H1 (cell line): ENCODE results near the gene BABAM1. TPM values are rescaled to one million over a fixed set of nuclear protein-coding genes. Genes with fewer than 3 reads are reported as not detected.

Source experiments
- CTCF ChIA-PET: fragments of 300-600 bp; sonication (Branson Sonifier 250); formaldehyde crosslinking; loops from one replicate; lab custom pipeline; 2021; ENCODE audit not compliant: partially characterized antibody; lab: Charles Lee
- POLR2A ChIA-PET: fragments of 300-600 bp; sonication (Branson Sonifier 250); formaldehyde crosslinking; loops from one replicate; lab custom pipeline; 2021; ENCODE audit warnings: inconsistent platforms; ENCODE audit not compliant: partially characterized antibody; lab: Charles Lee
- DNase-seq, 2 experiments: peaks; one replicate each; pipeline versions ENCODE4 v3.0.0 to v3.0.0-alpha.2; 2010 to 2022; ENCODE audit warnings: low spot score in 2 of 2, low read depth in 1 of 2, mixed read lengths in 1 of 2
- FAIRE-seq: peaks from 2 replicates; lab custom pipeline; 2011; peaks lifted over from hg19 to GRCh38; lab: Jason Lieb, UNC
- H2AFZ ChIP-seq: 2 replicates; pipeline ENCODE4 v1.8.1; 2012; ENCODE audit warnings: low read length, inconsistent platforms
- H2AK5ac ChIP-seq: 2 replicates; pipeline ENCODE4 v1.6.1; 2013; ENCODE audit warnings: low read depth, low read length
- H2BK120ac ChIP-seq: replicated peaks from 2 replicates; pipeline ENCODE3; 2013; ENCODE audit warnings: low read depth, low read length, inconsistent platforms
- H2BK12ac ChIP-seq: 2 replicates; pipeline ENCODE4 v1.6.1; 2013; ENCODE audit warnings: low read depth, low read length
- H2BK15ac ChIP-seq: 2 replicates; pipeline ENCODE4 v1.6.1; 2013; ENCODE audit warnings: low read length
- H2BK20ac ChIP-seq: 2 replicates; pipeline ENCODE4 v1.6.1; 2013; ENCODE audit warnings: low read length
- H2BK5ac ChIP-seq: 2 replicates; pipeline ENCODE4 v1.6.1; 2013; ENCODE audit warnings: low read depth, low read length
- H3K14ac ChIP-seq: 2 replicates; pipeline ENCODE4 v1.6.1; 2013; ENCODE audit warnings: inconsistent platforms; ENCODE audit not compliant: insufficient read length
- H3K18ac ChIP-seq: 2 replicates; pipeline ENCODE4 v1.6.1; 2013; ENCODE audit warnings: low read length; ENCODE audit errors: extremely low read depth
- H3K23ac ChIP-seq: 2 replicates; pipeline ENCODE4 v1.6.1; 2013; ENCODE audit warnings: inconsistent platforms; ENCODE audit not compliant: insufficient read length
- H3K23me2 ChIP-seq: 2 replicates; pipeline ENCODE4 v1.6.1; 2013; ENCODE audit warnings: low read depth, low read length
- H3K27ac ChIP-seq: 2 replicates; pipeline ENCODE4 v1.6.1; 2011; ENCODE audit warnings: low read depth, low read length, inconsistent platforms
- H3K27me3 ChIP-seq, 4 experiments: replicated peaks in 1 of 4; 1 replicate in 1 of 4; 2 replicates in 3 of 4; pipeline versions ENCODE4 v1.6.1 to v1.8.1; 2011 to 2013; ENCODE audit warnings: low read length in 3 of 4, mild to moderate bottlenecking in 3 of 4, inconsistent platforms in 2 of 4, mixed read lengths in 2 of 4, moderate library complexity in 1 of 4; ENCODE audit not compliant: control insufficient read depth in 3 of 4, insufficient read depth in 3 of 4; ENCODE audit errors: extremely low read depth in 1 of 4
- H3K36me3 ChIP-seq, 4 experiments: 2 replicates each; pipeline versions ENCODE4 v1.6.1 to v1.8.1; 2011 to 2013; ENCODE audit warnings: mild to moderate bottlenecking in 4 of 4, low read length in 3 of 4, moderate library complexity in 2 of 4, control low read depth in 1 of 4, inconsistent platforms in 1 of 4; ENCODE audit not compliant: insufficient read depth in 4 of 4, control insufficient read depth in 2 of 4
- H3K4ac ChIP-seq: replicated peaks from 2 replicates; pipeline ENCODE3; 2013; ENCODE audit warnings: low read length, low read depth, mixed read lengths, inconsistent platforms; ENCODE audit not compliant: insufficient read length
- H3K4me1 ChIP-seq, 4 experiments: replicated peaks in 1 of 4; 1 replicate in 1 of 4; 2 replicates in 3 of 4; pipeline versions ENCODE4 v1.6.1 to v1.8.1; 2011 to 2013; ENCODE audit warnings: low read length in 3 of 4, inconsistent platforms in 2 of 4, mixed read lengths in 1 of 4; ENCODE audit not compliant: insufficient read depth in 4 of 4, control insufficient read depth in 3 of 4
- H3K4me2 ChIP-seq, 2 experiments: 2 replicates each; pipeline versions ENCODE4 v1.6.1 to v1.8.1; 2011 to 2013; ENCODE audit warnings: low read depth in 2 of 2, low read length in 2 of 2, control low read depth in 1 of 2, inconsistent platforms in 1 of 2, mild to moderate bottlenecking in 1 of 2; ENCODE audit not compliant: insufficient read depth in 1 of 2
- H3K4me3 ChIP-seq, 4 experiments: fragments of 200-600, 300-600 bp in 1 of 4; sonication (generic), shearing (Covaris generic), sonication (Bioruptor Twin) in 1 of 4; 2 replicates each; pipeline versions ENCODE4 v1.5.1 to v1.8.1; 2011 to 2016; ENCODE audit warnings: low read length in 4 of 4, low read depth in 3 of 4, control low read depth in 2 of 4, inconsistent platforms in 2 of 4, mild to moderate bottlenecking in 2 of 4, mixed read lengths in 1 of 4, moderate library complexity in 1 of 4; ENCODE audit not compliant: insufficient read depth in 2 of 4; ENCODE audit errors: extremely low read depth in 1 of 4
- H3K56ac ChIP-seq: replicated peaks from 2 replicates; pipeline ENCODE3; 2013; ENCODE audit warnings: low read depth, mild to moderate bottlenecking, mixed read lengths, low read length, inconsistent platforms; ENCODE audit not compliant: insufficient read length
- H3K79me1 ChIP-seq: 2 replicates; pipeline ENCODE4 v1.6.1; 2013; ENCODE audit warnings: low read depth, low read length, control low read depth
- H3K79me2 ChIP-seq, 2 experiments: 2 replicates each; pipeline versions ENCODE4 v1.6.1 to v1.8.1; 2012 to 2013; ENCODE audit warnings: low read length in 2 of 2, mild to moderate bottlenecking in 2 of 2, inconsistent platforms in 1 of 2; ENCODE audit not compliant: insufficient read depth in 2 of 2, control insufficient read depth in 1 of 2
- H3K9ac ChIP-seq, 4 experiments: replicated peaks in 1 of 4; 1 replicate in 1 of 4; 2 replicates in 3 of 4; pipeline versions ENCODE4 v1.6.1 to v1.8.1; 2011 to 2013; ENCODE audit warnings: low read depth in 3 of 4, low read length in 3 of 4, control low read depth in 2 of 4, mild to moderate bottlenecking in 2 of 4, moderate library complexity in 2 of 4, inconsistent platforms in 1 of 4; ENCODE audit errors: extremely low read depth in 1 of 4
- H3K9me3 ChIP-seq, 2 experiments: 2 replicates each; pipeline versions ENCODE4 v1.6.1 to v1.8.1; 2012 to 2013; ENCODE audit warnings: mild to moderate bottlenecking in 2 of 2, moderate library complexity in 2 of 2, control low read depth in 1 of 2, inconsistent platforms in 1 of 2, low read depth in 1 of 2, low read length in 1 of 2, mixed read lengths in 1 of 2; ENCODE audit not compliant: insufficient read depth in 2 of 2
- H4K20me1 ChIP-seq, 2 experiments: replicated peaks in 1 of 2; 2 replicates each; pipeline versions ENCODE3 to v1.8.1; 2011 to 2013; ENCODE audit warnings: inconsistent platforms in 2 of 2, low read length in 2 of 2, mild to moderate bottlenecking in 1 of 2; ENCODE audit not compliant: insufficient read depth in 2 of 2, control insufficient read depth in 1 of 2
- H4K5ac ChIP-seq: 2 replicates; pipeline ENCODE4 v1.6.1; 2013; ENCODE audit warnings: low read length, low read depth, mixed read lengths, inconsistent platforms; ENCODE audit not compliant: insufficient read length
- H4K8ac ChIP-seq: 2 replicates; pipeline ENCODE4 v1.8.0; 2013; ENCODE audit warnings: mild to moderate bottlenecking, moderate library complexity, low read length, inconsistent platforms; ENCODE audit not compliant: insufficient read depth; ENCODE audit errors: extremely low read depth
- H4K91ac ChIP-seq: replicated peaks from 2 replicates; pipeline ENCODE3; 2013; ENCODE audit warnings: low read length, mixed read lengths, inconsistent platforms; ENCODE audit not compliant: insufficient read length
- ASH2L ChIP-seq: fragments of 200-600, 300-600 bp; sonication (generic); IDR thresholded peaks from one replicate; pipeline ENCODE4 v1.7.1; 2017; ENCODE audit warnings: low read length
- FOSL1 ChIP-seq: IDR thresholded peaks from 2 replicates; pipeline ENCODE4 v1.6.1; 2011; ENCODE audit warnings: mild to moderate bottlenecking, low read depth, low read length, moderate library complexity; ENCODE audit not compliant: insufficient read depth
- GABPA ChIP-seq: IDR thresholded peaks from 2 replicates; pipeline ENCODE4 v1.6.1; 2011; ENCODE audit warnings: mild to moderate bottlenecking, low read length, moderate library complexity, borderline replicate concordance; ENCODE audit not compliant: insufficient read depth
- MAX ChIP-seq: IDR thresholded peaks from 2 replicates; pipeline ENCODE4 v1.6.1; 2012; ENCODE audit warnings: inconsistent platforms
- NANOG ChIP-seq: IDR thresholded peaks from 2 replicates; pipeline ENCODE4 v1.6.1; 2011; ENCODE audit warnings: low read length, low read depth, mild to moderate bottlenecking, inconsistent platforms; ENCODE audit not compliant: insufficient read depth, poor library complexity, severe bottlenecking
- RAD21 ChIP-seq, 2 experiments: IDR thresholded peaks in 1 of 2; conservative IDR thresholded peaks in 1 of 2; 2 replicates each; pipeline ENCODE4 v1.6.1; 2011; ENCODE audit warnings: low read depth in 2 of 2, low read length in 2 of 2, improper control_type of control experiment in 1 of 2, inconsistent platforms in 1 of 2, mild to moderate bottlenecking in 1 of 2, moderate library complexity in 1 of 2
- SIX5 ChIP-seq: IDR thresholded peaks from 2 replicates; pipeline ENCODE4 v1.6.1; 2011; ENCODE audit warnings: mild to moderate bottlenecking, low read depth, low read length
- SRF ChIP-seq: IDR thresholded peaks from 2 replicates; pipeline ENCODE4 v1.6.1; 2011; ENCODE audit warnings: mild to moderate bottlenecking, low read depth, low read length, moderate library complexity
- WGBS, 2 experiments: shearing (Covaris generic) in 1 of 2; methylation state at CpG; one replicate each; pipeline versions ENCODE4 v1.1.6 to v1.1.7; 2013 to 2015; ENCODE audit warnings: low lambda C conversion rate in 2 of 2, mixed read lengths in 2 of 2, inconsistent platforms in 1 of 2, low coverage in 1 of 2, missing lambda C conversion rate in 1 of 2; ENCODE audit not compliant: insufficient replicate concordance in 2 of 2, insufficient coverage in 1 of 2, insufficient read length in 1 of 2; ENCODE audit errors: extremely low coverage in 1 of 2, missing lambda C conversion rate in 1 of 2; 5-methylcytosine and 5-hydroxymethylcytosine counted together
- polyA plus RNA-seq, 7 experiments: library from polyadenylated mRNA; depleted of rRNA in 3 of 7; stranded (reverse) in 5 of 7; unstranded in 2 of 7; fragments of >200 nt in 5 of 7; fragments of 200-250 nt in 2 of 7; gene quantifications; 1 replicate in 5 of 7; 2 replicates in 1 of 7; 4 replicates in 1 of 7; pipeline versions ENCODE4 v1.2.1 to v1.2.3, GENCODE V29; 2011 to 2013; ENCODE audit warnings: missing spikeins in 2 of 7, mixed read lengths in 2 of 7
- total RNA-seq: library from RNA; stranded (reverse); fragmentation: NEBNext Ultra II Directional; extraction: Animal tissue kit (Norgen Biotek cat#: 25700); gene quantifications from 2 replicates; pipeline ENCODE4 v1.2.1, GENCODE V29; 2021
- TF ChIP-seq, protein P1 (sequence below): IDR thresholded peaks from 2 replicates; pipeline ENCODE4 v1.6.1; 2012; ENCODE audit warnings: inconsistent platforms

Gene BABAM1
- total and polyA plus RNA-seq, 2 of the 8 experiments (the other 6 are each of a cell fraction or from before 2014, with no cell fraction given), result 127 to 133 TPM

DNA sequence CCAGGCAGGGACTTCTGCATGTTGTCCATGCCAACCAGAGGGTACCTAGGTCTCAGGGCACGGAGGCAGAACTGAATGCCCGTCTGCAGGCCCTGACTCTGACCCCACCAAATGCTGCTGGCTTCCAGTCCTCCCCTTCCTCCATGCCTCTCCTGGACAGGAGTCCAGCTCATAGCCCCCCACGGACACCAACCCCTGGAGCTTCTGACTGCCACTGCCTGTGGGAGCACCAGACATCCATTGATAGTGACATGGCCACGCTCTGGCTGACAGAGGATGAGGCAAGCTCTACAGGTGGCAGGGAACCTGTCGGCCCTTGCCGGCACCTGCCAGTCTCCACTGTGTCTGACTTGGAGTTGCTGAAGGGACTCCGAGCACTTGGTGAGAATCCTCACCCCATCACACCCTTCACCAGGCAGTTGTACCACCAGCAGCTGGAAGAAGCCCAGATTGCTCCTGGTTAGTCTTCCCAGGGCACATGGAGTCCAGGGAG lies 16.3 kb downstream of the BABAM1 start:
- Histone ChIP-seq H3K9ac (no peak overlapping the region), H3K27ac (no peak overlapping the region), H3K79me2 (no peaks in the 10 kb centered on the region), H4K91ac (no peak overlapping the region), H3K23me2 (no peaks in the 10 kb centered on the region; the same call in 1 of the 2 replicates), H3K23ac (no peak overlapping the region), H3K4ac (no peak overlapping the region), H2AFZ (no peak overlapping the region), H2BK120ac (no peak overlapping the region), H2BK20ac (no peak overlapping the region), H2BK15ac (no peak overlapping the region), H2AK5ac (no peak overlapping the region), H4K8ac (no peak overlapping the region), H3K4me2 (no peak overlapping the region), H2BK12ac (no peak overlapping the region), H3K4me1 (peaks cover 0 to 3% (median under 1%) of the 10 kb centered on the region in 4 experiments; a peak in 3 of 7 replicates), H3K36me3 (peaks cover 0 to 3% (median 0%) of the 10 kb centered on the region in 4 experiments; a peak in 1 of 8 replicates), H3K56ac (no peak overlapping the region), H3K14ac (no peak overlapping the region), H2BK5ac (no peak overlapping the region), H3K9me3 (peaks cover 0 to 6% of the 10 kb centered on the region in 2 experiments; a peak in 1 of 4 replicates), H3K4me3 (no peak overlapping the region), H4K20me1 (peaks cover 0 to 3% of the 10 kb centered on the region in 2 experiments), H4K5ac (no peak overlapping the region), H3K27me3 (peaks cover 0 to 3% (median 0%) of the 10 kb centered on the region in 4 experiments; a peak in 3 of 7 replicates), H3K18ac (no peak overlapping the region), H3K79me1 (no peaks in the 10 kb centered on the region; the same call in 1 of the 2 replicates)
- FAIRE-seq, result no peak
- CTCF ChIA-PET, result interaction anchor here (0.7 to 5.7 kb wide), 32 partner anchors 7 to 215 kb away, joined by 3 to 56 read pairs (median 4); partner anchors contain the start of genes BABAM1, OCEL1 and USHBP1
- 93% methylated on average over 7 of the region's 7 CpGs; no CpG with 5 or more reads in 1 of the 2 experiments for WGBS, 2 experiments
- POLR2A ChIA-PET, result interaction anchor here (0.7 to 9.0 kb wide), 14 partner anchors 8 to 214 kb away, joined by 3 to 113 read pairs (median 4); partner anchors contain the start of genes BABAM1, MRPL34, OCEL1 and USE1
- TF ChIP-seq SIX5, result no peak
- TF ChIP-seq ASH2L, result no peak
- TF ChIP-seq SRF, result no peak
- no peak for TF ChIP-seq RAD21 (IDR thresholded peaks at IDR 0.05 in 1 of 2, conservative IDR thresholded peaks at IDR 0.05 in 1 of 2; ENCODE audit: low read depth in 2 of 2, low read length in 2 of 2)
- TF ChIP-seq MAX, result no peak
- TF ChIP-seq NANOG, result no peak
- no peak for TF ChIP-seq GABPA
- TF ChIP-seq FOSL1, result no peak
- TF ChIP-seq, protein P1, sequence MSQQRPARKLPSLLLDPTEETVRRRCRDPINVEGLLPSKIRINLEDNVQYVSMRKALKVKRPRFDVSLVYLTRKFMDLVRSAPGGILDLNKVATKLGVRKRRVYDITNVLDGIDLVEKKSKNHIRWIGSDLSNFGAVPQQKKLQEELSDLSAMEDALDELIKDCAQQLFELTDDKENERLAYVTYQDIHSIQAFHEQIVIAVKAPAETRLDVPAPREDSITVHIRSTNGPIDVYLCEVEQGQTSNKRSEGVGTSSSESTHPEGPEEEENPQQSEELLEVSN, result no peak
- no peak for DNase-seq
